GM21737 (cell line): Measurements from ENCODE around the gene C9orf78.

Experiments used
- ATAC-seq: cut with Tn5 transposase; IDR thresholded peaks from one replicate; pipeline ENCODE4 v1.9.1; 2021; ENCODE audit warnings: mild to moderate bottlenecking, moderate library complexity; ENCODE audit not compliant: unreplicated experiment

Gene C9orf78, protein sequence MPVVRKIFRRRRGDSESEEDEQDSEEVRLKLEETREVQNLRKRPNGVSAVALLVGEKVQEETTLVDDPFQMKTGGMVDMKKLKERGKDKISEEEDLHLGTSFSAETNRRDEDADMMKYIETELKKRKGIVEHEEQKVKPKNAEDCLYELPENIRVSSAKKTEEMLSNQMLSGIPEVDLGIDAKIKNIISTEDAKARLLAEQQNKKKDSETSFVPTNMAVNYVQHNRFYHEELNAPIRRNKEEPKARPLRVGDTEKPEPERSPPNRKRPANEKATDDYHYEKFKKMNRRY

GRCh38 chr9:129835128-129835859, at the start of gene C9orf78, which contains the start of gene USP20:
C9orf78 (minus strand) TSS chr9:129835275; CDS start chr9:129835221, 54 bp downstream.
USP20 (plus strand) TSS chr9:129835458; CDS start chr9:129852556, 17,098 bp downstream.
- ATAC-seq: peak; percentile 92

- peak; percentile 43 for ATAC-seq
These were observed 49.3 kb upstream of the C9orf78 start for GRCh38 chr9:129884220-129885017.

DNA sequence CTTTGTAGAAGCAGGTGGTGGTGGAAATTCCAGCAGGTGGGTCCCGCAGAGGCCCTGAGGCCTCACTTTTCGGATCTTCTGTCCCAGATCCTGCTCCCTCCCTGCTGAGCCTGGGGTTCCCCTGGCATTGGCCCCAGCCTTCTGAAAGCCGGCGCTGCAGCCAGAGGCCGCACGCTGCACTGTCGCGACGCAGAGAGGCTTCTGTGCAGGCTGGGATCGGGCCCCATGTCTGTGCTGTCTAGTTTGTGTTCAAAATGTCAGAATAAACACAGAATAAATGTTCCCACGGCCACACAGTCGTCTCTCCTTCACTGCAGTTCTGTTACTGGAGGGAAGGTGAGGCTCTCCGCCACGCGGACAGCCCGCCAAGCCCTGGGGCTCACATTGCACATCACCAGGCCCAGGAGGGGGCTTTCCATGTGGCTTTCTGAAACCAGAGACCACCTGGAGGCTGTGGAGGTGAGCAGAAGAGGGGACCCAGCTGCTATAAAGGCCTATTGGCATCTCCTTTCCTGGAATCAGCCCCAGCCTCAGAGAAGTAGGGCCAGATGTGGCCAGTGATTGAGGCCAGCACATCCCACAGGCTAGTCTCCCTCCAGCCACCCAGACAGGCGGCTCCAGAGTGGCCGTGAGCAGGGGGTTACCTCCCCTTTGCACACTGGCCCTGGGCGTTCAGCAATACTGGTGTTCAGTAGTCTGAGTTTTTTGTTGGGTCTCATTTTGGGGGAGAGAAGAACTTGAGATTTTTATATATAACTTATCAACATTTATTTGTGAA, 46.7 kb upstream of the C9orf78 start:
- no peak for ATAC-seq

DNA sequence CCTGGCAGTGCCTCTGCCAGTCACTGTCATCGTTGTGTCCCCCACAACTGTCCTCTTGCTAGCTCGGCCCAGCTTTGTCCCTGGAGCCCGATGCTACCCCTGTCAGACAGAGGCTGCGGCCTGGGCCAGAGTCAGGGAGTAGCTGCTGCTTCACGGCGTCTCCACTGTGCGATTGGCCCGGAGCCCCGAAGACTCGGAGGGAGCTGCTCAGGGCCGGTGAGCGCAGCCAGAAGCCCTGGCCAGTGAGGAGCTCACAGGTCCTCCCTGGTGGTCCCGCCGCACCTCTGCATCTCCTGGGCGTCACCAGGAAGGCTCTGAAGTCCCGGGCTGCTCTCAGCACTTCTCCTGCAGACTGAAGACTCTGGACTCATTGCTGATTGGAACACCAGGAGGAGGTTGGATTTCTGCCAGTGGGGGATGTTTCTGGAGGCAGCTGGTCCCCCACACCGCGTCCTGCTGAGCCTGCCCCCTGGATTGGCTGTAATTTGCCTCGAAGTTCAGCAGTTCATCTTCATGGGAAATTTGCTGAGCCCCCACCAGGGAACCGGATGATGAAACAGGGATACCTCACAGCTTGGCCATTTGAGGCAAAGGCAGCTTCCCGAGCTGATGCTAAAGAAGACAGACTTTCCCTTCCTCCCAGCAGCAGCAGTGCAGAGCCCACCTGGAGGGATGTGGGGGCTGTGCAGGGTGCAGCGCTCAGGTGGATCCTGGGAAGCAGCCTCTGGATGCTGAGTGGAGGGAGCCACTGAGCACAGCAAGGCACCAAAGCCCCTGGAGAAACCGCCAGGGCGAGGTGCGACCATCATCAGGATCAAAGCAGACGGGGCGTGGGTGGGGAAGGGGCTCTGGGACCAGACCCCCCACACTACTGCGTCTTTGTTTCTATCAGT, 45.8 kb upstream of the C9orf78 start:
- ATAC-seq: no peak

GRCh38 chr9:129879991-129880653, 45.0 kb upstream of the C9orf78 start:
- ATAC-seq: no peak

GRCh38 chr9:129879103-129879699, 44.1 kb upstream of the C9orf78 start:
- no peak for ATAC-seq

GRCh38 chr9:129878291-129878690, 43.2 kb upstream of the C9orf78 start:
- ATAC-seq: no peak

GRCh38 chr9:129876815-129877214, 41.7 kb upstream of the C9orf78 start:
- no peak for ATAC-seq

GRCh38 chr9:129875687-129876395, 40.8 kb upstream of the C9orf78 start:
- no peak for ATAC-seq

DNA sequence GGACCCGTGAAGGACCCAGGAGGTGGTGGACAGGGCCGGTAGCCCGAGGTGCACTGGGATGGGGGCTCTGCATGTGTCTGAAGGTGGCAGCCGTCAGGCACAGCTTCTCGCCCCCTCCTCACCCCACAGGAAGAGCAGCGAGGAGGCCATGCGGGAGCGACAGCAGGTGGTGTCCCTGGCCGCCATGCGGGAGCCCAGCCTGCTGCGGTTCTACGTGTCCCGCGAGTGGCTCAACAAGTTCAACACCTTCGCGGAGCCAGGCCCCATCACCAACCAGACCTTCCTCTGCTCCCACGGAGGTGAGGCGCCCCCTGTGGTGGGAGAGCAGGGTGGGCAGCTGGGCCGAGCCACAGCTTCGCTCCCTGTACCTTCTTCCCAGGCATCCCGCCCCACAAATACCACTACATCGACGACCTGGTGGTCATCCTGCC, 40.1 kb upstream of the C9orf78 start:
- ATAC-seq: no peak

- no peak for ATAC-seq
These were observed 39.4 kb upstream of the C9orf78 start for GRCh38 chr9:129874261-129875101.

DNA sequence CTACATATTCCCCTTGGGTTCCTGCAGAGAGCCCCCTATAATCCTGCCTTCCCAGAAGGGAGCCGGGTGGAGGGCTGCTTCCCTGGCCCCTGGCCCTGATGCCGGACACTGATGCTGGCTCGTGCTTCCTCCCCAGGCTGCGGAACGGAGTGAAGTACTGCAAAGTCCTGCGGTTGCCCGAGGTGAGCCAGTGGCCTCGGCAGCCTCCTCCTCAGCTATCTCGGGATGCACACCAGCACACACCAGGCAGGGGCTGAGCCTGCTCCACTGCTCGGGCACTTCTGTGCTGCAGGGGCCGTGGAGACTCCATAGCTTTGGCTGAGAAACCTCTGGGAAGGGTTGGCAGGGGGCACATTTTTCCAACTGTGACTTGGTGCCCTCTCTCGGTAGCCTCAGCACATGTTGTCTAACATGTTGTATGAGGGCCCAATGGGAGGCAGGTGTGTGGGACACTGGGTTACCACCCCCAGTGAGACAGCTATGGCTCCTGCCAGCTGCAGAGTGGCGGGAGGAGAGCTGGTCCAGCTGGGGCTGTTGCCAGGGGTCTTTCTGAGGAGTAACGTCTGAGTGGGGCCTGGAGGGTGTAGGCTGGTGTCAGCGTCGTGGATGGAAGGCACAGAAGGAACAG, 38.6 kb upstream of the C9orf78 start:
- no peak for ATAC-seq

- no peak for ATAC-seq
These were observed 36.0 kb upstream of the C9orf78 start for GRCh38 chr9:129871046-129871445.

GRCh38 chr9:129869585-129870501, 34.8 kb upstream of the C9orf78 start:
- ATAC-seq: no peak

- ATAC-seq: no peak
These were observed 33.9 kb upstream of the C9orf78 start for GRCh38 chr9:129868872-129869486.
